ENCODE data around the gene HMOX1. TPM values are rescaled to one million over a fixed set of nuclear protein-coding genes. Genes with fewer than 3 reads are reported as not detected.

Gene HMOX1
- total and polyA plus RNA-seq, 2 of the 8 experiments (the other 6 are each of a cell fraction or from before 2014, with no cell fraction given): 25.0 to 41.6 TPM

GRCh38 chr22:35407362-35407761 lies 26.5 kb downstream of the HMOX1 start:
- H3K36me3 ChIP-seq (ENCODE audit: control insufficient read depth in 2 of 4, insufficient read depth in 4 of 4, low read length in 3 of 4): peaks cover 66 to 96% (median 92%) of the 10 kb centered on the region in 4 experiments
- peak in 1 of 2 experiments; percentile 3; a peak in 1 of 3 replicates for TF ChIP-seq POLR2A (IDR thresholded peaks at IDR 0.05; ENCODE audit: control extremely low read depth in 1 of 2, low read depth in 2 of 2, low read length in 2 of 2)
- TF ChIP-seq SIRT6 (IDR thresholded peaks at IDR 0.05; ENCODE audit: low read length): no peak

More at GRCh38 chr22:35407362-35407761, 26.5 kb downstream of the HMOX1 start:
- Histone ChIP-seq H3K9me3 (ENCODE audit: insufficient read depth in 2 of 2, low read depth in 1 of 2, low read length in 1 of 2) (no peaks in the 10 kb centered on the region), H3K4ac (replicated peaks; ENCODE audit: insufficient read length, low read depth, low read length) (no peak overlapping the region), H3K27me3 (replicated peaks in 1 of 4; ENCODE audit: control insufficient read depth in 3 of 4, extremely low read depth in 1 of 4, insufficient read depth in 3 of 4, low read length in 3 of 4) (no peaks in the 10 kb centered on the region), H3K79me1 (ENCODE audit: low read depth, low read length) (peaks cover 2% of the 10 kb centered on the region; the same call in 1 of the 2 replicates), H2BK120ac (replicated peaks; ENCODE audit: low read depth, low read length) (no peak overlapping the region), H3K23me2 (ENCODE audit: low read depth, low read length) (no peaks in the 10 kb centered on the region), H3K18ac (ENCODE audit: extremely low read depth, low read length) (no peak overlapping the region), H2BK12ac (ENCODE audit: low read depth, low read length) (no peak overlapping the region), H2BK15ac (ENCODE audit: low read length) (no peak overlapping the region), H3K14ac (ENCODE audit: insufficient read length) (no peak overlapping the region), H4K91ac (replicated peaks; ENCODE audit: insufficient read length, low read length) (no peak overlapping the region), H2BK5ac (ENCODE audit: low read depth, low read length) (no peak overlapping the region), H3K4me2 (ENCODE audit: insufficient read depth in 1 of 2, low read depth in 2 of 2, low read length in 2 of 2) (no peak overlapping the region), H3K9ac (replicated peaks in 1 of 4; ENCODE audit: extremely low read depth in 1 of 4, low read depth in 3 of 4, low read length in 3 of 4) (no peak overlapping the region), H3K79me2 (ENCODE audit: control insufficient read depth in 1 of 2, insufficient read depth in 2 of 2, low read length in 2 of 2) (peaks cover 0 to 19% of the 10 kb centered on the region in 2 experiments; a peak in 2 of 4 replicates), H2AK5ac (ENCODE audit: low read depth, low read length) (no peak overlapping the region), H3K27ac (ENCODE audit: low read depth, low read length) (no peak overlapping the region), H3K4me3 (ENCODE audit: extremely low read depth in 1 of 4, insufficient read depth in 2 of 4, low read depth in 3 of 4, low read length in 4 of 4) (no peak overlapping the region), H3K4me1 (replicated peaks in 1 of 4; ENCODE audit: control insufficient read depth in 3 of 4, insufficient read depth in 4 of 4, low read length in 3 of 4) (peaks cover 0 to 7% (median 0%) of the 10 kb centered on the region in 4 experiments; a peak in 1 of 7 replicates), H4K20me1 (replicated peaks in 1 of 2; ENCODE audit: control insufficient read depth in 1 of 2, insufficient read depth in 2 of 2, low read length in 2 of 2) (peaks cover 6 to 24% of the 10 kb centered on the region in 2 experiments), H3K23ac (ENCODE audit: insufficient read length) (no peak overlapping the region), H2AFZ (ENCODE audit: low read length) (no peak overlapping the region), H3K56ac (replicated peaks; ENCODE audit: insufficient read length, low read depth, low read length) (no peak overlapping the region), H2BK20ac (ENCODE audit: low read length) (no peak overlapping the region), H4K8ac (ENCODE audit: extremely low read depth, insufficient read depth, low read length) (no peak overlapping the region), H4K5ac (ENCODE audit: insufficient read length, low read depth, low read length) (no peak overlapping the region)
- no peak for FAIRE-seq
- CTCF ChIA-PET (ENCODE audit: partially characterized antibody): interaction anchor here (0.8 to 14.1 kb wide), 3 partner anchors 15 to 132 kb away, joined by 3 to 122 read pairs (median 31); no protein-coding TSS in a partner anchor
- no peak for DNase-seq (ENCODE audit: low read depth in 1 of 2, low spot score in 2 of 2)
- POLR2A ChIA-PET (ENCODE audit: partially characterized antibody): interaction anchor here (0.9 to 57.4 kb wide), 6 partner anchors 7 to 135 kb away, joined by 4 to 1995 read pairs (median 20); partner anchors contain the start of genes HMOX1 and MCM5
- 87% methylated on average over 7 of the region's 7 CpGs; no CpG with 5 or more reads in 1 of the 2 experiments for WGBS, 2 experiments (ENCODE audit: extremely low coverage in 1 of 2, insufficient coverage in 1 of 2, insufficient read length in 1 of 2, insufficient replicate concordance in 2 of 2, low coverage in 1 of 2, low lambda C conversion rate in 2 of 2, missing lambda C conversion rate in 1 of 2)
